Effector CD8-positive, alpha-beta T cell (primary cell): ENCODE data around the gene CEACAM16.
"Not testable (repeated sequence)": the region's sequence is repeated elsewhere in the genome, so short reads cannot be mapped to it uniquely, and the experiment has no call there.

Source experiments
- DNase-seq: peaks from one replicate; lab custom pipeline; 2025; lab: John Stamatoyannopoulos, UW

Gene CEACAM16

GRCh38 chr19:44703336-44704078 lies 4.6 kb downstream of the CEACAM16 start:
- DNase-seq: no peak

GRCh38 chr19:44704982-44705381 lies 6.0 kb downstream of the CEACAM16 start:
- DNase-seq: no peak

GRCh38 chr19:44705502-44706010 lies 6.6 kb downstream of the CEACAM16 start:
- DNase-seq: no peak

GRCh38 chr19:44706506-44707236 lies 7.7 kb downstream of the CEACAM16 start:
- DNase-seq: no peak

GRCh38 chr19:44707794-44708193 lies 8.8 kb downstream of the CEACAM16 start:
- DNase-seq: no peak

- no peak for DNase-seq
Observed at GRCh38 chr19:44708940-44709339, 10.0 kb downstream of the CEACAM16 start.

GRCh38 chr19:44709434-44710266 lies 10.7 kb downstream of the CEACAM16 start:
- not testable (repeated sequence) for DNase-seq

- no peak for DNase-seq
Observed at GRCh38 chr19:44710483-44710882, 11.5 kb downstream of the CEACAM16 start.

- DNase-seq: no peak
Observed at GRCh38 chr19:44712864-44713515, 14.0 kb downstream of the CEACAM16 start.

- no peak for DNase-seq
Observed at GRCh38 chr19:44714597-44715169, 15.7 kb downstream of the CEACAM16 start.

GRCh38 chr19:44717603-44718002 lies 18.7 kb downstream of the CEACAM16 start:
- DNase-seq: no peak

- DNase-seq: no peak
Observed at GRCh38 chr19:44718441-44719261, 19.7 kb downstream of the CEACAM16 start.

- DNase-seq: no peak
Observed at GRCh38 chr19:44719262-44719701, 20.3 kb downstream of the CEACAM16 start.

- not testable (repeated sequence) for DNase-seq
Observed at GRCh38 chr19:44720396-44720795, 21.4 kb downstream of the CEACAM16 start.

- DNase-seq: no peak
Observed at GRCh38 chr19:44720945-44721344, 22.0 kb downstream of the CEACAM16 start.

GRCh38 chr19:44721369-44721768 lies 22.4 kb downstream of the CEACAM16 start:
- not testable (repeated sequence) for DNase-seq

GRCh38 chr19:44722131-44723121 lies 23.5 kb downstream of the CEACAM16 start:
- no peak for DNase-seq

- no peak for DNase-seq
Observed at GRCh38 chr19:44723299-44723951, 24.5 kb downstream of the CEACAM16 start.

- DNase-seq: peak; percentile 73
Observed at GRCh38 chr19:44723952-44724319, 25.0 kb downstream of the CEACAM16 start.
